Measurements from ENCODE around the gene LITAFD. TPM values are rescaled to one million over a fixed set of nuclear protein-coding genes. Genes with fewer than 3 reads are reported as not detected.

The LITAFD gene
- total and polyA plus RNA-seq, 2 of the 4 experiments (the other 2 are of a cell fraction) = not detected

DNA sequence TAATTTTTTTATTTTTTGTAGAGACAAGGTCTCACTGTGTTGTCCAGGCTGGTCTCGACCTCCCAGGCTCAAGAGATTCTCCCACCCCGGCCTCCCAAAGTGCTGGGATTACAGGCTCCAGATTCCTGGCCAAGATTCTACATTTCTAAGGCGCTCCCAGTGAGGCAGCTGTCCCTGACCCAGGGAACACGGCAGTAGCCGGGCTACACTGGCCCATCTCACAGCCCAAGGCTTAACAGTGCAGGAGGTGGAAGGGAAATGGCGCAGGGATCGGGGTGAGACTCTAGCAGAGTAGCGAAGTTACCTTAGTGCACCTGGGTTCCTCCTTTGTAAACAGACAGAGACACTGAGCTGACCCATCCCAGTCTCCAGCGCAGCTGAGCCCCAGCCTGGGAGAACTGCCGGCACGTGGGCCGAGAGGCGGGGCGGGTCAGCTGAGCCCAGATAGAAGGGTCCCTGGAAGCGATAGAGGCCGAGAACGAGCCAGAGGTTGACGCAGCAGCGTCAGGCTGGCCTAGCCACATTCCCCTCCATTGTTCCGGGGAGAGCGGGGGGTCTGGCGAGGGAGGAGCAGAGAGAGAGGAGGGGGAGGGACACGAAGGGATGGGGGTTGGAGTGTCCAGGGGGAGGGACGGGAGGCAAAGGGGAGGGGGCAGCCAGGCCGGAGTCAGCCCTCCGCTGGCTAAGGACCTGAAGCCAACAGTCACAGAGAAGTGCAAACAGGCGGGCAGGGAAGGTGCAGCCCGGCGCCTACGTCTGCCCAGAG lies 15.8 kb upstream of the LITAFD start:
- peak overlapping the region; percentile 92; the same call in 1 of the 2 replicates for H3K9ac ChIP-seq (ENCODE audit: low read depth, low read length)

More for the DNA sequence above, 15.8 kb upstream of the LITAFD start:
- in situ Hi-C loops (cut with MboI; ENCODE audit: low sequenced_read_pairs) = no loop called here
- Histone ChIP-seq H3K79me1 (ENCODE audit: low read depth in 1 of 2, low read length in 2 of 2) (peaks cover 8 to 73% of the 10 kb centered on the region in 2 experiments), H2AK5ac (ENCODE audit: low read depth, low read length) (peak overlapping the region; percentile 77; the same call in 1 of the 2 replicates), H3K9me1 (ENCODE audit: insufficient read depth, low read length) (peaks cover 15% of the 10 kb centered on the region), H3K4me1 (ENCODE audit: control insufficient read depth, insufficient read depth, low read length) (peaks cover 25% of the 10 kb centered on the region), H2AFZ (replicated peaks; ENCODE audit: low read length, poor library complexity) (peak overlapping the region; percentile 92), H3K56ac (ENCODE audit: extremely low read depth, insufficient read depth, low read length) (no peak overlapping the region), H3K23ac (ENCODE audit: low read depth, low read length) (0 out of 2 replicates have a peak overlapping the region, but pooled peaks have one; percentile 97), H3K36me3 (ENCODE audit: control insufficient read depth, insufficient read depth, low read length) (peaks cover 4% of the 10 kb centered on the region), H2AK9ac (replicated peaks; ENCODE audit: low read depth, low read length, poor library complexity) (peak overlapping the region; percentile 98), H3K4ac (ENCODE audit: low read depth, low read length) (peak overlapping the region; percentile 95), H2BK120ac (ENCODE audit: low read depth, low read length) (no peak overlapping the region), H2BK15ac (ENCODE audit: low read depth, low read length) (no peak overlapping the region), H3K4me2 (ENCODE audit: low read depth, low read length) (peak overlapping the region; percentile 91), H3K9me3 (ENCODE audit: control insufficient read depth, insufficient read depth, low read length) (no peaks in the 10 kb centered on the region), H2BK20ac (ENCODE audit: low read depth, low read length) (no peak overlapping the region), H4K5ac (ENCODE audit: low read depth, low read length) (no peak overlapping the region), H3K27me3 (ENCODE audit: control insufficient read depth, insufficient read depth, low read length) (no peaks in the 10 kb centered on the region), H2BK5ac (ENCODE audit: low read depth, low read length, poor library complexity, severe bottlenecking) (no peak overlapping the region), H4K8ac (ENCODE audit: low read depth in 2 of 2, low read length in 2 of 2) (peak overlapping the region in 1 of 2 experiments; percentile 73; a peak in 1 of 4 replicates), H3K27ac (ENCODE audit: insufficient read depth, low read length) (peak overlapping the region; percentile 90), H4K20me1 (ENCODE audit: insufficient read depth, low read length) (peaks cover 62% of the 10 kb centered on the region), H3K14ac (replicated peaks; ENCODE audit: low read depth, low read length) (peak overlapping the region; percentile 93; the same call in 1 of the 2 replicates), H3K18ac (ENCODE audit: low read depth, low read length) (no peak overlapping the region), H3K4me3 (ENCODE audit: insufficient read depth, low read depth, low read length) (peak overlapping the region; percentile 71), H4K91ac (ENCODE audit: insufficient read depth, low read depth, low read length) (peak overlapping the region; percentile 66)
- BruUV-seq (replicated peaks) = no TSS peak
- dilution Hi-C loops (cut with HindIII; ENCODE audit: low sequenced_read_pairs, unreplicated experiment) = no loop called here
- POLR2A ChIA-PET (ENCODE audit: unreplicated experiment) = no interaction called here
- WGBS, 2 experiments (ENCODE audit: extremely low coverage in 2 of 2, insufficient read length in 1 of 2) = 40% methylated on average over 8 of the region's 30 CpGs; no CpG with 5 or more reads in 1 of the 2 experiments
- DNase-seq = no peak
- TF ChIP-seq, protein P1, sequence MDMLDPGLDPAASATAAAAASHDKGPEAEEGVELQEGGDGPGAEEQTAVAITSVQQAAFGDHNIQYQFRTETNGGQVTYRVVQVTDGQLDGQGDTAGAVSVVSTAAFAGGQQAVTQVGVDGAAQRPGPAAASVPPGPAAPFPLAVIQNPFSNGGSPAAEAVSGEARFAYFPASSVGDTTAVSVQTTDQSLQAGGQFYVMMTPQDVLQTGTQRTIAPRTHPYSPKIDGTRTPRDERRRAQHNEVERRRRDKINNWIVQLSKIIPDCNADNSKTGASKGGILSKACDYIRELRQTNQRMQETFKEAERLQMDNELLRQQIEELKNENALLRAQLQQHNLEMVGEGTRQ (IDR thresholded peaks at IDR 0.05; ENCODE audit: low read depth, low read length) = peak; percentile 87
- no peak for TF ChIP-seq MAZ (IDR thresholded peaks at IDR 0.05; ENCODE audit: borderline replicate concordance, low read depth, low read length)
- TF ChIP-seq SMC3 (IDR thresholded peaks at IDR 0.05; ENCODE audit: low read depth, low read length) = no peak
- no peak for TF ChIP-seq CEBPB (IDR thresholded peaks at IDR 0.05; ENCODE audit: low read depth, low read length)
- no peak for TF ChIP-seq RFX5 (IDR thresholded peaks at IDR 0.05; ENCODE audit: low read depth, low read length)
- TF ChIP-seq POLR2A (IDR thresholded peaks at IDR 0.05; ENCODE audit: low read depth, low read length) = no peak
- TF ChIP-seq RAD21 (IDR thresholded peaks at IDR 0.05; ENCODE audit: low read length) = no peak
- TF ChIP-seq, protein P2, sequence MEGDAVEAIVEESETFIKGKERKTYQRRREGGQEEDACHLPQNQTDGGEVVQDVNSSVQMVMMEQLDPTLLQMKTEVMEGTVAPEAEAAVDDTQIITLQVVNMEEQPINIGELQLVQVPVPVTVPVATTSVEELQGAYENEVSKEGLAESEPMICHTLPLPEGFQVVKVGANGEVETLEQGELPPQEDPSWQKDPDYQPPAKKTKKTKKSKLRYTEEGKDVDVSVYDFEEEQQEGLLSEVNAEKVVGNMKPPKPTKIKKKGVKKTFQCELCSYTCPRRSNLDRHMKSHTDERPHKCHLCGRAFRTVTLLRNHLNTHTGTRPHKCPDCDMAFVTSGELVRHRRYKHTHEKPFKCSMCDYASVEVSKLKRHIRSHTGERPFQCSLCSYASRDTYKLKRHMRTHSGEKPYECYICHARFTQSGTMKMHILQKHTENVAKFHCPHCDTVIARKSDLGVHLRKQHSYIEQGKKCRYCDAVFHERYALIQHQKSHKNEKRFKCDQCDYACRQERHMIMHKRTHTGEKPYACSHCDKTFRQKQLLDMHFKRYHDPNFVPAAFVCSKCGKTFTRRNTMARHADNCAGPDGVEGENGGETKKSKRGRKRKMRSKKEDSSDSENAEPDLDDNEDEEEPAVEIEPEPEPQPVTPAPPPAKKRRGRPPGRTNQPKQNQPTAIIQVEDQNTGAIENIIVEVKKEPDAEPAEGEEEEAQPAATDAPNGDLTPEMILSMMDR (conservative IDR thresholded peaks at IDR 0.05; ENCODE audit: low read depth, low read length) = no peak
- TF ChIP-seq FOS (IDR thresholded peaks at IDR 0.05; ENCODE audit: low read depth, low read length) = no peak
- peak; percentile 57; the same call in 1 of the 2 replicates for TF ChIP-seq BHLHE40 (IDR thresholded peaks at IDR 0.05; ENCODE audit: low read depth, low read length)
- TF ChIP-seq, protein P3, sequence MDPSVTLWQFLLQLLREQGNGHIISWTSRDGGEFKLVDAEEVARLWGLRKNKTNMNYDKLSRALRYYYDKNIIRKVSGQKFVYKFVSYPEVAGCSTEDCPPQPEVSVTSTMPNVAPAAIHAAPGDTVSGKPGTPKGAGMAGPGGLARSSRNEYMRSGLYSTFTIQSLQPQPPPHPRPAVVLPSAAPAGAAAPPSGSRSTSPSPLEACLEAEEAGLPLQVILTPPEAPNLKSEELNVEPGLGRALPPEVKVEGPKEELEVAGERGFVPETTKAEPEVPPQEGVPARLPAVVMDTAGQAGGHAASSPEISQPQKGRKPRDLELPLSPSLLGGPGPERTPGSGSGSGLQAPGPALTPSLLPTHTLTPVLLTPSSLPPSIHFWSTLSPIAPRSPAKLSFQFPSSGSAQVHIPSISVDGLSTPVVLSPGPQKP (IDR thresholded peaks at IDR 0.05; ENCODE audit: borderline replicate concordance, low read depth, low read length) = no peak
- TF ChIP-seq MXI1 (IDR thresholded peaks at IDR 0.05; ENCODE audit: borderline replicate concordance, low read depth, low read length) = peak; percentile 77
- no peak for TF ChIP-seq CHD1 (IDR thresholded peaks at IDR 0.05; ENCODE audit: low read depth, low read length)
- no peak for TF ChIP-seq NFE2L2 (IDR thresholded peaks at IDR 0.05; ENCODE audit: low read depth, low read length)
- CTCF ChIA-PET = no interaction called here
- peak; percentile 3; the same call in 1 of the 2 replicates for ATAC-seq (ENCODE audit: low read depth)
- intact Hi-C loops (cut with micrococcal nuclease) = loop anchor here (5.0 kb wide), 1 partner anchor 69 kb away; the partner anchor contains the start of genes PMM2 and TMEM186
